NCI-H69 (cell line): Measurements from ENCODE around the gene PVALEF.
A peak's percentile ranks its signal among the peaks of the same experiment; 100 is the strongest.
"Not testable (repeated sequence)": the region's sequence is repeated elsewhere in the genome, so short reads cannot be mapped to it uniquely, and the experiment has no call there.

Experiments used
- DNase-seq: peaks from one replicate; lab custom pipeline; 2025; lab: John Stamatoyannopoulos, UW

Gene PVALEF

DNA sequence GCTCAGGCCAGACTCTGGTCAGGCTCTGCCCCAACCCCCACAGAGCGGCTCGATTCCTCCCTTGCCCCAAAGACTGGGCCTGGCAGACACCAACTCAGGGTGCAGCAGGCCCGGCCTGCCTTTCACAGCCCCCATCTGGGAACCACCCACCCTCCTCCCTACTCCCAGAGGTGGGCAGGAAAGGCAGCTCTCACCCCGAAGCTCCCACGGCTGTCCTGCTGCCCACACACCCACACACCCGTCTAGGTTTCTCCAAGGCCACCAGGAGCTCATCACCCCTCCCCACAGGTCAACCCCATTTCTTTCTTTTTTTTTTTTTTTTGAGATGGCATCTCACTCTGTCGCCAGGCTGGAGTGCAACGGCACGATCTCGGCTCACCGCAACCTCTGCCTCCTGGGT lies 53.7 kb downstream of the PVALEF start:
- no peak for DNase-seq

DNA sequence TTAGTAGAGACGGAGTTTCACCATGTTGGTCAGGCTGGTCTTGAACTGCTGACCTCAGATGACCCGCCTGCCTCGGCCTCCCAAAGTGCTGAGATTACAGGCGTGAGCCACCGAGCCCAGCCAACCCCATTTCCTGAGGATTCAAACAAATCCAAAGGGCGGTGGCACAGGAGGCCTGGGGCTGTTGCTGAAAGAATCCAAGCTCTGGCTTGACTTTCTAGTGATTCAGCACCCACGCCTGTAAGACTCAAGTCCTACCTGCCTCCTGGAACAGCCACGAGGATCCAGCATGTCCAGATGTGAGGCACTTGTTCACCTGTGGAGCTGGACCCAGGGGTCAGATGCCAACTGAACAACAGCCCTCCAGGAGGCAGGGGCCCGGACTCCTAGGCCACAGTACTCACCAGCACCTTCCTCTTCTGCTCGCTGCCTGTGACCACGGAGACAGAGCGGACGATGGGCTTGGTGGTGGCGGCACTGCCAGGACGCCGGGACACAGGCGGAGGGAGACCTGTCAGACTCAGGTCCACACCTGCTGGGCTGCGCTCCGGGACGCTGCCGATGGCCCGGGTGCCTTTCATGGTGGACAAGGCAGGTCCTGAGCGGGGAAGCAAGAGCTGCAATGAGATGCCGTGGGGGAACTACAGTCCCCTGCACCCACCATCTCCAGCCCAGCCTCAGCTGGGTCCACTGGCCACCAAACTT lies 54.3 kb downstream of the PVALEF start:
- no peak for DNase-seq

DNA sequence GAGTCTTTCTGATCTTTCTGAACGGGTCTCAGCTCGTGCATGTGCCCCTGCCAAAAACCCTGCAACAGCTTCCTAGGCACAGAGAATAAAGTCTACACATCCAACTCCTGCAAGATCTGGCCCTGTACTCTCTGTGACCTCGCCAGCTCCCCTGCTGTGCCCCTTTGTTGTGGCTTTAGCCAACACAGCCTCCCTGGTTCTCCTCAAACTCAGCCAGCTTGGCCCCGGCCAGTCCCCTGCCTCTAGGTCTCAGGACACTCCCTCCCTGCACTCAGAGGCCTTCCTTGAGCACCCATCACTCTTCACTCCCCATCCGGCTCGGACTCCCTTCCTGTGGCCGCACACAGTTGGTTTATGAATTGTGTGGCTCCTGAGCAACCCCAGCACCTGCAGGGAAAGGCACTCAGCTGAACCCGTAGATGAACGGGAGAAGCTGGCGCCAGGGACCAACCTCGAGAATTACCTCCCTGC lies 56.1 kb downstream of the PVALEF start:
- DNase-seq = no peak

DNA sequence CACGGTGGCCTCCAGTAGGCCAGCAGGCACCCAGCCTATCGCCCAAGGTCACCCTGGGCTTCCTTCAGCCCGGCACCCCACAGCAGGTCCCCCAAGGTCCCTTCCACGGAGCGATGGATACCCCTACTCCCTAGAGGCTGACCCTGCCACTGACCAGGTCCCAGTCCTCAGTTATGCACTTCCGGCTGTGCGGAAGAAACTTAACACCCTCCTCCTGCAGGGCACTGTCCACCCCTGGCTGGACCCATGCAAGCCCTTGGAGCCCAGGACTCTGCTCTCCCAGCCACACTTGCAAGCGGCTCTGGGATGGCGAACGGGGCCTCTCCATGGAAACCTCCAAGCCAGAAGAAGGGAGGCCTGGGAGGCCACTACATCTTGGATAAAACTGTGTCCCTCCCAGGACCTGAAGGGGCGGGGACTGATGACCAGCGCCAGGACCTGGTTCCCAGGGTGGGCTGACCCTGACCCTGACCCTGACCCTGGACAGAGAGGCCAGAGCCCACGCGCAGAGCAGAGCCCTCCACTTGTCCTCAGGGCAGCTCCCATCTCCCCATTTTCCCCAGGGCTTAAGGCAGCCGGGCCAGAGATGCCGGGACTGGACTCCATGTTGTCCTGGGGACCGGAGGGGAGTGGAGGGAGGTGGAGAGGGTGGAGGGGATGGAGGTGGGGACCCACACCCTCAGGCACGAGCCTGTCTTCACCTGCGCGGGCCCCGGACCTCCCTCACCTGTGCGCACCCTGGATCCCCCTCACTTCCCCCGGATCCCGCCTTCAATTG lies 56.7 kb downstream of the PVALEF start:
- no peak for DNase-seq

DNA sequence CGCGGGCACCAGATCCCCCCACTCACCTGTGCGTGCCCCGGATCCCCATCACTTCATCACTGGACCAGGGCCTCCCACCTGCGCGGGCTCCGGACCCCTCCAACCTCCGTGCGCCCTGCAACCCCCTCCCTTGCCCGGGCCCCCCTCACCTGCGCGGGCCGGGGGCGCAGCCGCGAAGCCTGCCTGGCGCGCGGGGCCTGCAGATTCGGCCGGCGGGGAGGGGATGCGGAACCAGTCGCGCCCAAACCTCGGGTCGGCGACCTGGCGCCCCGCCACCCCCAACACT lies 57.3 kb downstream of the PVALEF start:
- DNase-seq = no peak

DNA sequence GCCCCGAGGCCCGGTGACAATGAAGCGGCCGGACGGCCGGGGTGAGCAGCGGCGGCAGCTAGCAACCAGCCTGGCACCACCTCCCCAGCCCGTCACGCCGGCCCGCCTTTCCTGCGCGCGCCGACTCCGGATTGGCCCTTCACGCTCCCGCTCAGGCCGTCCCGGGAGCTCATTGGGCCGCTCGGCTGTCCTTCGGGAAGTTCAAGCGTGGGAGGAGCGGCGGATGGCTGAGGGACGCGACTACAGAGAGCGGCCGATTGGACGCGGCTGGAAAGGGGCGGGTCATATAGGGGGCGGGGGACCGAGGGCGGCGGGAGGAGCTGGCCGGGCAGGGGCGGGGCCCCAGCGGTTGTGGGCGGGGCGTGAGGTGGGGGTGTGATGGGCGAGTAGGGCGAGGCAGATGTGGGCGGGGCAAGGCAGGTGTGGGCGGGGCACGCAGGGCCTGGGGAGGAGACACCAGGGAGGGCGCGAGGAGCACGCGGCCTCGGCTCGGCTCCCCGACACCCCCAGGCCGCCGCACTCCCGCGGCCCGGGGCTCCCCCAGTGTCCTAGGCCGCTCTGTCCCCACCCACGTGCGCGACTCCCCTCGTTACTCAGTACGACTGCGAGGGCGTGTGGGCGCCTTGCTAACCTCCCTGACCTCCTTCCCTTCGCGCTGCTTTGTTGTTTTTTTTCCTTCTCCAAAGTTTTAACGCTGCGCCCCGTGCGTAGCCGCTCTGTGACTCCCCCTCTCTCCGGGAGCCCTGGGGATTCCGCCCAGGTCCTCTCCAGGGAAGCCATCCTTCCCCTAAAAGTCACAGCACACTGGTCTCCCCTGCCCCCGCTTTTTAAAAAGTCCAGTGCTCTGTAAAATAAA lies 57.8 kb downstream of the PVALEF start, which contains the start of gene CEP131:
CEP131 (minus strand) TSS at position 60 of the 856 bp plus-strand sequence. CDS start 2,909 bp downstream, outside the sequence.
- DNase-seq = peak; percentile 99

DNA sequence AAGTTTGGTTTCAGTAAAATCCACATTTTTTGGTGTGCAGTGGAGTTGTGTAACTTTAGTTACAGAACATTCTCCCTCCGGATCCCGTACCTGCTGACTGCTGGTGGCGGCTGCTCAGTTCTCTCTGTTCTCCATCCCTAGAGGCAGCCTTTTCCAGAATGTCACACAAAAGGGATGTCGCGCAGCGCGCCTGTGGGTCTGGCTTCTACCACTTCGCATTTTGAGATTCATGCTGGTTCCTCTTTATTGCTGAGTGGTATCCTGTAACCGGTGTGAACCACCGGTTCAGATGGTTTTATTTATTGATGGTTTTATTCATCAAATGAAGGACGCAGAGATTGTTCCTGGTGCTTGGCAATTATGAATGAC lies 58.4 kb downstream of the PVALEF start:
- peak; percentile 68 for DNase-seq

DNA sequence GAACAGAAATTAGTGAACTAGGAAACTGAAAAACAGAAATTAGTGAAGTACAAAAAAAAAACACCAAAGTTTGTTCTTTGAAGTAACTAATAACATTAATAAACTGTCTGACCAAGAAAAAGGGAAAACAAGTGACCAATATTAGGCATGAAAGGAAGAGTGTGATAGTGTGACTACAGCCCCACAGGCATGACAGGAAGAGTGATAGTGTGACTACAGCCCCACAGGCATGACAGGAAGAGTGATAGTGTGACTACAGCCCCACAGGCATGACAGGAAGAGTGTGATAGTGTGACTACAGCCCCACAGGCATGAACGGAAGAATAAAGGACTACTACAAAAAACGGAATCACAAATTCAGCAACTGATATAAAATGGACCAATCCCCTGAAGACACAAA lies 62.3 kb downstream of the PVALEF start:
- DNase-seq = not testable (repeated sequence)

DNA sequence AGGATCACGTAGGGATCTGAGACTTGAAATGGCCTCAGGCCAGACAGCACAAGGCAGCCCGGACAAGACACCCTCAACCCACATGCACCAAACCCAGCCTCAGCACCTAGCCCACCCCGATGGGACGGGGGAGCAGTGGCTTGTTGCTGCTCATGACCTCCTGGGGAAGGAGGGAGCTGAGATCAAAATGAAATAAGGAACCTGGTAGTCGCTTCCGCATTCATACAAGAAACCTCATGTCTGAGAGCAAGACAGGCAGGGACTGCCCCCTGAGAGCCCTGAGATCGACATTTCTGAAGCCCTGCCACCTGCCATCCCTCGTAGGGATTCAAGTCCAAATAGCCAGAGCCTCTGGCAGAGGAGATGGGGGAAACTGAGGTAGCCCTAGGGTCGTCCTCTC lies 63.1 kb downstream of the PVALEF start:
- DNase-seq = no peak

DNA sequence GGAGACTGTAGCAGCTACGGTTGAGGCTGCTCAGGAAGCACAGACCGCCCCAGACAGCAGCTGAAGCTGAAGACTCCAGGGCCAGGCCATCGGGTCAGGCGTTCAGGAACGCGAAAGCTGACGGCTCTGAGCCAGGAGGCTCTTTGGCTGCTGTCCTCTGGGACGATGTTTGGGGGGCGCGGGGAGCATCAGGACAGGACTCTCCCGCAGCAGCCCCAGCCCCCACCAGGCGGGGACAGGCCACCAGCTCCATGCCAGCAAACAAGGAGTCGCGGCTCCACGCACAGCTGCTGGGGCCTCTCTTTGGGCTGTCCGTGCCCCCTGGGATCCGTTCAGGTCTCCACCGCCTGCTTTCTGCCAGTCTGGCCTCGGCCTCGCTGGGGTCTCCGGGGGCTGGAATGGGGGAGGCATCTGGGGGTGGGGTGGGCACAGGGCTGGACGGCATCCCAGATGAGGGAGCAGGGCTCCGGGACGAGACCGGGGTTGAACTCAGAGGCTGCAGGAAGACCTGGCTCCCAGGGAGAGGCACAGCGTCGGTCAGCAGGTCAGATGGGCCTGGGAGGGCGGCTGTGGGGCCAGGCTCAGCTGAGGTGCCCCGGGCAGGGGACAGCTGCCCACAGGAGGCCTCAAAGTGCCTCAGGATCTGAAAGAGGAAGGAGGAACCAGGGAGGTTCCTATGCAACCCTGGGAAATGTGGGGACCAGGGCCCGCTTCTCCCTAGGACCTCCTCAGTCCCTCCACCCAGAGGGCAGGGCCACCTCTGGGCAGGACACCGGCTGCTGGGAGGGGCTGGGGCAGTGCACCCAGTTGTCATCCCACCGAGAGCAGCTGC lies 63.7 kb downstream of the PVALEF start:
- no peak for DNase-seq

DNA sequence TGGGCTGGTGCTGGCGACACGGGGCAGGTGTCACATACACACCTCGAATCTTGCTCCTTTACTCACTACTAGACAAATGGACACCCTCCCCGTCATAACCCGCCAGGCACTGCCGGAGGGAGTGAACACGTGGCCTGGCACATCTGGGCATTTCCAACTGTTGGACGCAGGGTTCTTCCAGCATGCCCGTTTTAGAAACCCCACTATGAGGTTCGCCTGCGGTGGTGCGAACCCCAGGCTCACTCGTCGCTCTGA lies 64.3 kb downstream of the PVALEF start:
- no peak for DNase-seq

DNA sequence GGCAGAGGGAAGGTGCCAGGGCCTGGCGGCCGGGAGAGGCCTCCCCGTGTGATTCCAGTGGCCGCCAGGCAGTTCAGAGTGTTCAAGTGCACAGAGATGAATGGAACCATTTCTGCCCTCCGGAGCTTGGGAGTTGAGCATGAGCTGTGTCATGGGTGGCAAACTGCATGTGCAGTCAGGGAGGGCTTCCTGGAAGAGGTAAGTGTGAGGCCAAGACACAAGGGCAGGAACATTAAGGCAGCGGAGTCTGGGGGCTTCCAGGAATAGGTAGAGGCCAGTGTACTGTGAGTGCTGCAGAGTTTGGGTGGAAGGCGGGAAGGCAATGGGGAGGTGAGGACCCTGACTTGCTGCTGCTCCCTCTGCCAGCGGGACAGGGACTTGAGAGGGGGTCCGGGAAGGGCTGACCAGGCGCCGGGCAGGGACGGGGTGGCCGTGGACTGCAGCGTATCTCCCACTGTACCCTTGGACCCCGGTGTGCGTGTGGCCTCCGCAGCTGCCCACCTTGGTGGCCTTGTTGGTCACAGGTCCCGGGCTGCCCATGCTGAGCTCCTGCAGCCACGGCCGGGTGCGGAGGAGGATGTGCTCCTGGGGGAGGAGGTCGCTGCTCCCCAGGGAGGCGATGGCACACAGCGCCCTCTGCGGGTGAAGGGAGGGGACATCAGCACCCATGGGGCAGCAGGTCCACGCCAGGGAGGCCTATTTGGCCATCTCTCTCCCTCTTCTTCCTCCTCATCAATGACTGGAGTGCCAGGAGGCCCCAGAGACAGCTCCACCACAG lies 64.9 kb downstream of the PVALEF start:
- DNase-seq = no peak

DNA sequence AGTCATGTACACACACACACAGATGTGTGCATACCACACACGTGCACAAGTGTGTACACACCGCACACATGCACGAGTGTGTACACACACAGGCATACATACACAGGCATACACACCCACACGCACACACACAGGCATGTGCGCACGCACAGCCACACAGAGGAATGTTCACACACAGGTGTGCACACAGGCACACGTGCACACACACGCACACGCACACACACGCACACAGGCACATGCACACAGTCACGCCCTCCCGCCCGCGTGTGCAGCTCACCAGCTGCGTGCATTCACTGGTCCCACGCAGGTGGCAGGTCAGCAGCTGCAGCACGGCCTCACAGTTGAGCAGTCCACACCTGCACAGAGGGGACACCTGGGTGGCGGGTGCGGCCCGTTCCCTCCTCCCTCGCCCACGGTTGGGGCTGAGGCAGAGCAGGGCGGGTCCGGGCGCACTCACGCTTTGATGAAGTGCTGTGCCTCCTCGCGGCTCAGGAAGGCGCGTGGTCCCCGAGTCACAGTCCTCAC lies 65.9 kb downstream of the PVALEF start:
- no peak for DNase-seq

DNA sequence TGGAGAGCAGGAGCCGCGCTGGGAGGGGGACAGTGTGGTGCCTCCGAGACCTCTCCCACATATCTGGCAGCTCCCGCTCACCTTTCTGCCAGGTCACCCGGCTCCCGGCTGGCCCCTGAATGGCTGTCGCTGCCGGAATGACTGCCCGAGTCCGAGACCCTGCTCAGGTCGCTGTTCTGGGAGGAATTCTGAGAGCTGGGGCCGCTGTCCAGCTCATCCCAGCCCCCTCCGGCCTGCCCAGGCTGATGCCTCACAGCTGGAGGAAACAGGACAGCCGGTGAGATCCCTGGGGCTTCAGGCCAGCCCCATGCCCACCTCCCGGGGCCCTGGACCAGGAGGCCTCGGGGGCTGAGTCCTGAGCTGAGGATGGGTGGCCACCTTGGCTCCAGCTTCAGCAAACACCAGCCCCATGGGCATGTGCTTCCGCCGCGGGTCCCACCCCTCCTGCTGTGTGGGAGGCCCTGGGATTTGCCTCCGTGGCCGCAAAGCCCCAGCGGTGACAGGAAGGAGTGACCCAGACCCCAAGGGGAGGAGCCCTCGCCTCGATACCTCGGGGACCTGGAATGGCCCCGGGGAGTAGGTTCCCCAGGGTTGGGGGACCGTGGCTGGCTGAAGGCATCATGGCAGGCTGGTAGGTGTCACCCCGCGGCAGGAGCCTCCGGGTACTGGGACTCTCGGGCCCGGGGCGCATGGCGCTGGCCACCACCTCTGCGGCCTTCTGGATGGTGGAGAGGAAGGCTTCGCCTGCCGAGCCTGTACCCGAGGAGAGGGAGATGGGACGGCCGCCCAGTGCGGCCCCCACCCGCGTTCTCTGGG lies 66.7 kb downstream of the PVALEF start:
- DNase-seq = no peak
